Mesenchymal stem cell (in vitro differentiated cells and primary cell): ENCODE results near the gene DNAL1.

Source experiments
- DNase-seq: peaks from one replicate; pipeline ENCODE4 v3.0.0-alpha.2; 2013
- H2AFZ ChIP-seq: one replicate; pipeline ENCODE4 v1.6.1; 2013; ENCODE audit warnings: low read depth, mild to moderate bottlenecking, control low read depth, inconsistent platforms, low read length, moderate library complexity
- H2AK5ac ChIP-seq: 2 replicates; pipeline ENCODE4 v1.6.1; 2013; ENCODE audit warnings: low read length, moderate library complexity, mild to moderate bottlenecking, inconsistent platforms; ENCODE audit not compliant: severe bottlenecking
- H2BK120ac ChIP-seq: one replicate; pipeline ENCODE4 v1.6.1; 2013; ENCODE audit warnings: low read depth, mild to moderate bottlenecking, inconsistent platforms, low read length, moderate library complexity
- H2BK12ac ChIP-seq, 2 experiments: one replicate each; pipeline ENCODE4 v1.6.1; 2013; ENCODE audit warnings: inconsistent platforms in 2 of 2, low read length in 2 of 2, mild to moderate bottlenecking in 2 of 2, moderate library complexity in 2 of 2, control low read depth in 1 of 2
- H2BK15ac ChIP-seq: one replicate; pipeline ENCODE4 v1.6.1; 2013; ENCODE audit warnings: mild to moderate bottlenecking, low read depth, inconsistent platforms; ENCODE audit not compliant: poor library complexity, severe bottlenecking
- H2BK5ac ChIP-seq: 2 replicates; pipeline ENCODE4 v1.6.1; 2013; ENCODE audit warnings: low read depth, mild to moderate bottlenecking, low read length, control low read depth, inconsistent platforms; ENCODE audit not compliant: poor library complexity, severe bottlenecking
- H3K14ac ChIP-seq, 2 experiments: one replicate each; pipeline ENCODE4 v1.6.1; 2013; ENCODE audit warnings: inconsistent platforms in 2 of 2, low read length in 2 of 2, control low read depth in 1 of 2, mild to moderate bottlenecking in 1 of 2, moderate library complexity in 1 of 2
- H3K18ac ChIP-seq, 2 experiments: one replicate each; pipeline ENCODE4 v1.6.1; 2013; ENCODE audit warnings: inconsistent platforms in 2 of 2, low read length in 2 of 2, control low read depth in 1 of 2, low read depth in 1 of 2, mild to moderate bottlenecking in 1 of 2
- H3K23ac ChIP-seq, 2 experiments: one replicate each; pipeline ENCODE4 v1.6.1; 2013; ENCODE audit warnings: inconsistent platforms in 2 of 2, low read length in 2 of 2, mild to moderate bottlenecking in 2 of 2, moderate library complexity in 2 of 2, control low read depth in 1 of 2
- H3K27ac ChIP-seq: 2 replicates; pipeline ENCODE4 v1.5.1; 2013; ENCODE audit warnings: mild to moderate bottlenecking, moderate library complexity, low read length, control low read depth, inconsistent platforms; ENCODE audit not compliant: poor library complexity, severe bottlenecking
- H3K27me3 ChIP-seq, 2 experiments: 2 replicates each; pipeline versions ENCODE4 v1.6.1 to v1.7.0; 2013; ENCODE audit warnings: low read length in 2 of 2, mild to moderate bottlenecking in 2 of 2, moderate library complexity in 2 of 2, control low read depth in 1 of 2, inconsistent platforms in 1 of 2; ENCODE audit not compliant: control insufficient read depth in 1 of 2, insufficient read depth in 1 of 2
- H3K36me3 ChIP-seq, 2 experiments: 2 replicates each; pipeline versions ENCODE4 v1.6.1 to v1.7.0; 2013; ENCODE audit warnings: low read length in 2 of 2, control low read depth in 1 of 2, inconsistent platforms in 1 of 2, low read depth in 1 of 2, mild to moderate bottlenecking in 1 of 2; ENCODE audit not compliant: insufficient read depth in 2 of 2, control insufficient read depth in 1 of 2
- H3K4ac ChIP-seq, 2 experiments: one replicate each; pipeline ENCODE4 v1.6.1; 2013; ENCODE audit warnings: inconsistent platforms in 2 of 2, low read length in 2 of 2, mild to moderate bottlenecking in 2 of 2, moderate library complexity in 2 of 2, control low read depth in 1 of 2, low read depth in 1 of 2
- H3K4me1 ChIP-seq: 2 replicates; pipeline ENCODE4 v1.6.1; 2013; ENCODE audit warnings: low read depth, low read length, control low read depth; ENCODE audit not compliant: control insufficient read depth, insufficient read depth
- H3K4me2 ChIP-seq: 2 replicates; pipeline ENCODE4 v1.6.1; 2013; ENCODE audit warnings: low read length, mild to moderate bottlenecking, inconsistent platforms; ENCODE audit not compliant: poor library complexity, severe bottlenecking
- H3K4me3 ChIP-seq, 2 experiments: 2 replicates each; pipeline versions ENCODE4 v1.5.1 to v1.7.0; 2013; ENCODE audit warnings: low read length in 2 of 2, mild to moderate bottlenecking in 2 of 2, control low read depth in 1 of 2, low read depth in 1 of 2; ENCODE audit not compliant: insufficient read depth in 1 of 2
- H3K79me1 ChIP-seq: replicated peaks from 2 replicates; pipeline ENCODE4 v1.6.1; 2013; ENCODE audit warnings: mild to moderate bottlenecking, control low read depth, low read length, inconsistent platforms; ENCODE audit not compliant: poor library complexity, severe bottlenecking
- H3K9ac ChIP-seq: 2 replicates; pipeline ENCODE4 v1.7.0; 2013; ENCODE audit warnings: mild to moderate bottlenecking, low read length, moderate library complexity
- H3K9me3 ChIP-seq: 2 replicates; pipeline ENCODE4 v1.7.0; 2013; ENCODE audit warnings: mild to moderate bottlenecking, low read length; ENCODE audit not compliant: control insufficient read depth
- H4K8ac ChIP-seq: one replicate; pipeline ENCODE4 v1.6.1; 2013; ENCODE audit warnings: inconsistent platforms, mild to moderate bottlenecking, low read length, moderate library complexity
- H4K91ac ChIP-seq: one replicate; pipeline ENCODE4 v1.6.1; 2013; ENCODE audit warnings: mild to moderate bottlenecking, low read length, inconsistent platforms
- WGBS: methylation state at CpG from one replicate; pipeline ENCODE4 v1.1.7; 2013; ENCODE audit warnings: mixed read lengths; 5-methylcytosine and 5-hydroxymethylcytosine counted together

Gene DNAL1

GRCh38 chr14:73744874-73745529 is 100.2 kb downstream of the DNAL1 start:
- 92% methylated on average over 6 of the region's 6 CpGs for WGBS
- Histone ChIP-seq H3K9me3 (no peaks in the 10 kb centered on the region), H3K14ac (no peak overlapping the region)

GRCh38 chr14:73745571-73746519 is 101.1 kb downstream of the DNAL1 start:
- H3K4me1 ChIP-seq, result peaks cover 79% of the 10 kb centered on the region
- H2BK15ac ChIP-seq, result no peak overlapping the region
- H3K36me3 ChIP-seq, result peaks cover 3 to 22% of the 10 kb centered on the region in 2 experiments
- no peak for DNase-seq
- H2AK5ac ChIP-seq, result peak overlapping the region; percentile 45
- no peak overlapping the region for H3K4me3 ChIP-seq
- H2BK5ac ChIP-seq, result no peak overlapping the region
- no peaks in the 10 kb centered on the region for H3K9me3 ChIP-seq
- no peak overlapping the region for H4K8ac ChIP-seq
- H2BK120ac ChIP-seq, result no peak overlapping the region
- H2BK12ac ChIP-seq, result peak overlapping the region; percentile 18 to 20
- H4K91ac ChIP-seq, result no peak overlapping the region
- H3K4me2 ChIP-seq, result no peak overlapping the region
- peak overlapping the region in 1 of 2 experiments; percentile 23 for H3K23ac ChIP-seq
- no peak overlapping the region for H2AFZ ChIP-seq
- peak overlapping the region in 1 of 2 experiments; percentile 24 for H3K4ac ChIP-seq
- H3K27ac ChIP-seq, result peak overlapping the region; percentile 46
- H3K14ac ChIP-seq, result peak overlapping the region in 1 of 2 experiments; percentile 58
- no peaks in the 10 kb centered on the region for H3K79me1 ChIP-seq
- no peaks in the 10 kb centered on the region for H3K27me3 ChIP-seq
- peak overlapping the region; percentile 39 for H3K9ac ChIP-seq
- 91% methylated on average over 6 of the region's 7 CpGs for WGBS
- H3K18ac ChIP-seq, result peak overlapping the region; percentile 54 to 68

More at GRCh38 chr14:73744874-73745529, 100.2 kb downstream of the DNAL1 start:
- no peak overlapping the region for H3K9ac ChIP-seq
- H2AFZ ChIP-seq, result no peak overlapping the region
- H3K4me1 ChIP-seq, result peaks cover 80% of the 10 kb centered on the region
- H3K4ac ChIP-seq, result peak overlapping the region; percentile 20 to 24
- peak overlapping the region; percentile 45 to 71 for H3K18ac ChIP-seq
- H3K36me3 ChIP-seq, result peaks cover 0 to 24% of the 10 kb centered on the region in 2 experiments
- H3K4me3 ChIP-seq, result no peak overlapping the region
- DNase-seq, result no peak
- no peak overlapping the region for H3K27ac ChIP-seq
- H2BK5ac ChIP-seq, result no peak overlapping the region
- no peak overlapping the region for H3K23ac ChIP-seq
- no peak overlapping the region for H2BK120ac ChIP-seq
- H3K27me3 ChIP-seq, result no peaks in the 10 kb centered on the region
- H2BK12ac ChIP-seq, result peak overlapping the region; percentile 20 to 55
- H2BK15ac ChIP-seq, result no peak overlapping the region
- no peak overlapping the region for H4K8ac ChIP-seq
- H2AK5ac ChIP-seq, result no peak overlapping the region
- no peaks in the 10 kb centered on the region for H3K79me1 ChIP-seq
- H3K4me2 ChIP-seq, result no peak overlapping the region
- no peak overlapping the region for H4K91ac ChIP-seq

GRCh38 chr14:73746520-73747378 is 102.0 kb downstream of the DNAL1 start:
- H3K36me3 ChIP-seq, result peaks cover 3 to 27% of the 10 kb centered on the region in 2 experiments
- H2BK5ac ChIP-seq, result no peak overlapping the region
- peak overlapping the region; percentile 54 to 68 for H3K18ac ChIP-seq
- peak overlapping the region in 1 of 2 experiments; percentile 23 for H3K23ac ChIP-seq
- no peak overlapping the region for H2BK120ac ChIP-seq
- WGBS, result 64% methylated on average over 6 of the region's 6 CpGs
- H3K27ac ChIP-seq, result peak overlapping the region; percentile 46
- H4K91ac ChIP-seq, result no peak overlapping the region
- peak overlapping the region in 1 of 2 experiments; percentile 10 for H3K4ac ChIP-seq
- peak; percentile 45 for DNase-seq
- H2BK15ac ChIP-seq, result no peak overlapping the region
- no peak overlapping the region for H2AFZ ChIP-seq
- H4K8ac ChIP-seq, result no peak overlapping the region
- no peak overlapping the region for H3K4me2 ChIP-seq
- peak overlapping the region in 1 of 2 experiments; percentile 24 for H3K14ac ChIP-seq
- H3K79me1 ChIP-seq, result no peaks in the 10 kb centered on the region
- no peaks in the 10 kb centered on the region for H3K9me3 ChIP-seq
- H2BK12ac ChIP-seq, result no peak overlapping the region
- H3K27me3 ChIP-seq, result no peaks in the 10 kb centered on the region
- H2AK5ac ChIP-seq, result peak overlapping the region; percentile 45
- no peak overlapping the region for H3K4me3 ChIP-seq
- H3K4me1 ChIP-seq, result peaks cover 78% of the 10 kb centered on the region
- H3K9ac ChIP-seq, result peak overlapping the region; percentile 39
